ENCODE results near the gene MATR3.

DNA sequence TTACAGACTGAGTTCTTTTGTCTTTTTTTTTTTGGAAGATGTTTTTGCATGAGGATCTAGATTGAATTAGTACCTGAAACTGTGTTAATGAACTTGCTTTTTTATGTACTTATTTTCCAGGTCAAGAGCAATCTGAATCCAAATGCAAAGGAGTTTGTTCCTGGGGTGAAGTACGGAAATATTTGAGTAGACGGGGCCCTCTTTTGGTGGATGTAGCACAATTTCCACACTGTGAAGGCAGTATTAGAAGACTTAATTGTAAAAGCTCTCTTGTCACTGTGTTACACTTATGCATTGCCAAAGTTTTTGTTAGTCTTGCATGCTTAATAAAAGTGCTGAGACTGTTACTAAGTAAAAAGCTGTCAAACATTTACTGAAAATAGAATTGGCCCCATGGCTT lies 75.1 kb downstream of the MATR3 start:
- TF ChIP-seq CTCF (IDR thresholded peaks at IDR 0.05) (no peak), POLR2AphosphoS5 (IDR thresholded peaks at IDR 0.05; ENCODE audit: low read depth, low read length) (no peak), SIN3A (IDR thresholded peaks at IDR 0.05; ENCODE audit: borderline replicate concordance, insufficient read depth, low read depth, low read length) (no peak), REST (IDR thresholded peaks at IDR 0.05; ENCODE audit: insufficient read depth in 1 of 2, low read depth in 2 of 2, low read length in 1 of 2) (no peak)

All from Panc1 (cell line).